NB4 (cell line): ENCODE results near the gene GPR155.

ENCODE experiments used
- CTCF ChIP-seq: IDR thresholded peaks from one replicate; pipeline ENCODE4 v1.5.1; 2012; ENCODE audit warnings: low read depth, low read length
- POLR2A ChIP-seq: IDR thresholded peaks from 2 replicates; pipeline ENCODE4 v1.6.1; 2011; ENCODE audit warnings: mild to moderate bottlenecking; ENCODE audit not compliant: insufficient read length; ENCODE audit errors: extremely low read depth

GRCh38 chr2:174383796-174384195 is 103.0 kb downstream of the GPR155 start:
- TF ChIP-seq CTCF (no peak), POLR2A (no peak)
